Measurements from ENCODE around the gene RRAS.

DNA sequence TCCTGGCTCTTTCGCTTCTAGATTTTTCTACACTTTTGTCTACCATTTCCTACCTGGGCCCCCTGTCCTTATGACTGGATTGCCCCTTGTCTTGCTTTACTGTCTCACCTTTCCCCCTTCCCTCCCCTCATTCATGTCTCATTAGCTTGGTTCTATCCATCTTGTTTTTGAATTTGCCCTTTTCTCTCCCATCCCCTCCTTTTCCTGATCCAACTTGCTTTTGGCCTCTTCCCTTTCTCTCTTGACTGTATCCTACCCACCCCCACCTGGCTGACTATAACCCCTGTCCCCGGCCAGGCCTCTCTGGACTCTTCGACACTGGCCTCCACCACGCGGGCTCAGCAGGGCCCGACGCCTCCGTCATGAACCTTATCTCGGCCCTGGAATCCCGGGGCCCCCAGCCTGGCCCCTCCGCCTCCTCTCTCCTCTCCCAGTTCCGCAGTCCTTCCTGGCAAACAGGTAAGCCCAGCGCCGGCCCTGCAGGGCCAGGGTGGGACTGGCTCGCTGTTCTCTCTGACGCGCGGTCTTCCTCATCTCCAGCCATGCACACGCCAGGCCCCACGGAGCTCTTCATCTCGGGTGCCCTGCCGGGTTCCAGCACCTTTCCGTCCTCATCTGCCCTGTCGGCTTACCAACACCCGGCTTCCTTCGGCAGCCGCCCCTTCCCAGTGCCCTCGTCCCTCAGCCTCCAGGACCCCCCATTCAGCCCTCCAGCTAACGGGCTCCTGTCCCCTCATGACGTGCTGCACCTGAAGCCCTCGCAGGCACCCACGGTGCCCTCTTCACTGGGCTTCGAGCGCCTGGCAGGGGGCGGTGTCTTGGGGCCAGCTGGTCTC is 45.6 kb downstream of the RRAS start:
- no peak for TF ChIP-seq POLR2AphosphoS5 (IDR thresholded peaks at IDR 0.05; ENCODE audit: borderline replicate concordance, low read depth, low read length)
- no peak for TF ChIP-seq EZH2 (IDR thresholded peaks at IDR 0.05)
- no peak for TF ChIP-seq FOXP2 (optimal IDR thresholded peaks at IDR 0.05; ENCODE audit: control extremely low read depth, extremely low read length, insufficient read depth)
